Hepatic stellate cell (primary cell): Measurements from ENCODE around the gene CD177.
"Not testable (repeated sequence)": the region's sequence is repeated elsewhere in the genome, so short reads cannot be mapped to it uniquely, and the experiment has no call there.

Source experiments
- DNase-seq: peaks from one replicate; pipeline ENCODE4 v3.0.0; 2011; ENCODE audit warnings: low spot score

The CD177 gene

GRCh38 chr19:43332058-43332922 is 21.2 kb upstream of the CD177 start:
- DNase-seq: no peak

- DNase-seq: not testable (repeated sequence)
These were observed 17.0 kb upstream of the CD177 start for GRCh38 chr19:43336508-43336907.

- no peak for DNase-seq
These were observed 15.7 kb upstream of the CD177 start for GRCh38 chr19:43337737-43338136.

GRCh38 chr19:43338530-43338929 is 15.0 kb upstream of the CD177 start:
- DNase-seq: no peak

- DNase-seq: not testable (repeated sequence)
These were observed 14.1 kb upstream of the CD177 start for GRCh38 chr19:43339243-43339930.

GRCh38 chr19:43340101-43340500 is 13.4 kb upstream of the CD177 start:
- DNase-seq: not testable (repeated sequence)

GRCh38 chr19:43341098-43341497 is 12.4 kb upstream of the CD177 start:
- not testable (repeated sequence) for DNase-seq

GRCh38 chr19:43342104-43342503 is 11.4 kb upstream of the CD177 start:
- DNase-seq: not testable (repeated sequence)

GRCh38 chr19:43344347-43344925 is 9.1 kb upstream of the CD177 start:
- DNase-seq: not testable (repeated sequence)

GRCh38 chr19:43349813-43350212 is 3.7 kb upstream of the CD177 start:
- DNase-seq: not testable (repeated sequence)

GRCh38 chr19:43351998-43352746 is 1.3 kb upstream of the CD177 start:
- DNase-seq: no peak

- no peak for DNase-seq
These were observed 780 bp downstream of the CD177 start for GRCh38 chr19:43354305-43354627.

- DNase-seq: not testable (repeated sequence)
These were observed 3.3 kb downstream of the CD177 start for GRCh38 chr19:43356749-43357148.

GRCh38 chr19:43362179-43362578 is 8.7 kb downstream of the CD177 start:
- no peak for DNase-seq

GRCh38 chr19:43362745-43363144 is 9.3 kb downstream of the CD177 start:
- DNase-seq: no peak

- not testable (repeated sequence) for DNase-seq
These were observed 12.2 kb downstream of the CD177 start for GRCh38 chr19:43365677-43366076.

- DNase-seq: no peak
These were observed 14.3 kb downstream of the CD177 start for GRCh38 chr19:43367822-43368221.

- not testable (repeated sequence) for DNase-seq
These were observed 15.4 kb downstream of the CD177 start for GRCh38 chr19:43368897-43369296.

GRCh38 chr19:43371909-43372308 is 18.4 kb downstream of the CD177 start:
- DNase-seq: no peak

GRCh38 chr19:43372462-43372861 is 19.0 kb downstream of the CD177 start:
- no peak for DNase-seq

- DNase-seq: not testable (repeated sequence)
These were observed 24.1 kb downstream of the CD177 start for GRCh38 chr19:43377624-43378023.

GRCh38 chr19:43380008-43380407 is 26.5 kb downstream of the CD177 start:
- DNase-seq: no peak
